ENCODE results near the gene ADPRHL1. TPM values are rescaled to one million over a fixed set of nuclear protein-coding genes. Genes with fewer than 3 reads are reported as not detected.
"Not testable (repeated sequence)": the region's sequence is repeated elsewhere in the genome, so short reads cannot be mapped to it uniquely, and the experiment has no call there.

ADPRHL1 gene
- total RNA-seq, 2 experiments from 2014 or later = 0.42 to 0.47 TPM

- CTCF ChIA-PET = no interaction called here
- Mint-ChIP-seq H3K4me3 (no peak overlapping the region), H3K36me3 (ENCODE audit: low read depth) (no peaks in the 10 kb centered on the region), H3K9me3 (no peaks in the 10 kb centered on the region), H3K27ac (no peak overlapping the region), H3K27me3 (no peaks in the 10 kb centered on the region), H3K4me1 (ENCODE audit: low read depth) (no peaks in the 10 kb centered on the region)
- H3K27ac ChIP-seq (ENCODE audit: low read depth in 1 of 2, low read length in 2 of 2) = no peak overlapping the region
- TF ChIP-seq, protein P1, sequence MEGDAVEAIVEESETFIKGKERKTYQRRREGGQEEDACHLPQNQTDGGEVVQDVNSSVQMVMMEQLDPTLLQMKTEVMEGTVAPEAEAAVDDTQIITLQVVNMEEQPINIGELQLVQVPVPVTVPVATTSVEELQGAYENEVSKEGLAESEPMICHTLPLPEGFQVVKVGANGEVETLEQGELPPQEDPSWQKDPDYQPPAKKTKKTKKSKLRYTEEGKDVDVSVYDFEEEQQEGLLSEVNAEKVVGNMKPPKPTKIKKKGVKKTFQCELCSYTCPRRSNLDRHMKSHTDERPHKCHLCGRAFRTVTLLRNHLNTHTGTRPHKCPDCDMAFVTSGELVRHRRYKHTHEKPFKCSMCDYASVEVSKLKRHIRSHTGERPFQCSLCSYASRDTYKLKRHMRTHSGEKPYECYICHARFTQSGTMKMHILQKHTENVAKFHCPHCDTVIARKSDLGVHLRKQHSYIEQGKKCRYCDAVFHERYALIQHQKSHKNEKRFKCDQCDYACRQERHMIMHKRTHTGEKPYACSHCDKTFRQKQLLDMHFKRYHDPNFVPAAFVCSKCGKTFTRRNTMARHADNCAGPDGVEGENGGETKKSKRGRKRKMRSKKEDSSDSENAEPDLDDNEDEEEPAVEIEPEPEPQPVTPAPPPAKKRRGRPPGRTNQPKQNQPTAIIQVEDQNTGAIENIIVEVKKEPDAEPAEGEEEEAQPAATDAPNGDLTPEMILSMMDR (IDR thresholded peaks at IDR 0.05) = no peak
- peaks cover 0 to 4% of the 10 kb centered on the region in 2 experiments for H3K27me3 ChIP-seq (ENCODE audit: control insufficient read depth in 1 of 2, insufficient read depth in 2 of 2, low read length in 2 of 2)
- intact Hi-C loops (cut with DNase I, micrococcal nuclease) = no loop called here
- DNase-seq = no peak
- no peak for ATAC-seq (ENCODE audit: poor library complexity)
- H3K4me1 ChIP-seq (ENCODE audit: insufficient read depth, low read length) = no peaks in the 10 kb centered on the region
- peaks cover 0 to 7% of the 10 kb centered on the region in 2 experiments for H3K9me3 ChIP-seq (ENCODE audit: control insufficient read depth in 1 of 2, insufficient read depth in 1 of 2, low read length in 2 of 2)
- H3K4me3 ChIP-seq (ENCODE audit: low read length) = no peak overlapping the region
- H3K36me3 ChIP-seq (ENCODE audit: insufficient read depth, low read length) = no peaks in the 10 kb centered on the region
- POLR2A ChIA-PET = no interaction called here
These were observed 82.2 kb downstream of the ADPRHL1 start for GRCh38 chr13:113371061-113371460.

- Histone ChIP-seq H3K27ac (ENCODE audit: low read depth in 1 of 2, low read length in 2 of 2) (no peak overlapping the region), H3K4me1 (ENCODE audit: insufficient read depth, low read length) (peaks cover 3% of the 10 kb centered on the region), H3K4me3 (ENCODE audit: low read length) (no peak overlapping the region), H3K27me3 (ENCODE audit: control insufficient read depth in 1 of 2, insufficient read depth in 2 of 2, low read length in 2 of 2) (peaks cover 9 to 10% of the 10 kb centered on the region in 2 experiments), H3K36me3 (ENCODE audit: insufficient read depth, low read length) (no peaks in the 10 kb centered on the region), H3K9me3 (ENCODE audit: control insufficient read depth in 1 of 2, insufficient read depth in 1 of 2, low read length in 2 of 2) (peaks cover 0 to 10% of the 10 kb centered on the region in 2 experiments)
- TF ChIP-seq, protein P1 (IDR thresholded peaks at IDR 0.05) = no peak
- no peaks in the 10 kb centered on the region for H3K9me3 Mint-ChIP-seq
- no peaks in the 10 kb centered on the region for H3K36me3 Mint-ChIP-seq (ENCODE audit: low read depth)
- H3K4me3 Mint-ChIP-seq = no peak overlapping the region
- ChIA-PET POLR2A (no interaction called here), CTCF (no interaction called here)
- intact Hi-C loops (cut with DNase I, micrococcal nuclease) = no loop called here
- no peaks in the 10 kb centered on the region for H3K4me1 Mint-ChIP-seq (ENCODE audit: low read depth)
- no peak for DNase-seq
- no peak for ATAC-seq (ENCODE audit: poor library complexity)
- H3K27ac Mint-ChIP-seq = no peak overlapping the region
- peaks cover 8% of the 10 kb centered on the region for H3K27me3 Mint-ChIP-seq
These were observed 83.4 kb downstream of the ADPRHL1 start for GRCh38 chr13:113369881-113370280.

DNA sequence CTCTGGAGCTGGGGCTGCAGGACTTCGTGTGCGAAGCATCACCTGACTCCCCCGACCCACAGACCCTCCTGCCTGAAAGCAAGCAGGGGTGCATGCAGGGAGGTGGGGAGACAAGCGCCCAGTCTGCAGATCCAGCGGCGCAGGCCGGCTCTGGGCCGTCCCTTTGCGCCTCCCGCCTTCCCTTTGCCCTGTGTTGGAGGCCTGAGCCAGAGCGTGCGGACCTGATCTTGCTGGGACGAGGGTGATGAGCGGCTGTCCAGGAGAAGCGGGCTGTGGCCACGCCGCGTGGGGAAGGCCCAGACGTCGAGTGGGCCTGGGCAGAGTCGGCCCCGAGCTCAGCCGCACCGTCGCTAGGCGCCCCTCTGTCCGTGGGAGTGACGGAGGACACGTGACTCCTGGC, 84.1 kb downstream of the ADPRHL1 start:
- ChIA-PET POLR2A (no interaction called here), CTCF (no interaction called here)
- Mint-ChIP-seq H3K9me3 (no peaks in the 10 kb centered on the region), H3K4me3 (no peak overlapping the region), H3K27me3 (peaks cover 8% of the 10 kb centered on the region), H3K27ac (no peak overlapping the region), H3K36me3 (ENCODE audit: low read depth) (no peaks in the 10 kb centered on the region), H3K4me1 (ENCODE audit: low read depth) (no peaks in the 10 kb centered on the region)
- peaks cover 0 to 16% of the 10 kb centered on the region in 2 experiments for H3K9me3 ChIP-seq (ENCODE audit: control insufficient read depth in 1 of 2, insufficient read depth in 1 of 2, low read length in 2 of 2)
- no peaks in the 10 kb centered on the region for H3K36me3 ChIP-seq (ENCODE audit: insufficient read depth, low read length)
- TF ChIP-seq, protein P1 (IDR thresholded peaks at IDR 0.05) = no peak
- no peak overlapping the region for H3K4me3 ChIP-seq (ENCODE audit: low read length)
- H3K27ac ChIP-seq (ENCODE audit: low read depth in 1 of 2, low read length in 2 of 2) = no peak overlapping the region
- DNase-seq (no peak), ATAC-seq (ENCODE audit: poor library complexity) (no peak)
- peaks cover 9% of the 10 kb centered on the region for H3K4me1 ChIP-seq (ENCODE audit: insufficient read depth, low read length)
- peaks cover 14 to 15% of the 10 kb centered on the region in 2 experiments for H3K27me3 ChIP-seq (ENCODE audit: control insufficient read depth in 1 of 2, insufficient read depth in 2 of 2, low read length in 2 of 2)
- intact Hi-C loops (cut with DNase I, micrococcal nuclease) = no loop called here

- H3K9me3 Mint-ChIP-seq; DNase-seq; intact Hi-C loops (cut with DNase I, micrococcal nuclease); POLR2A ChIA-PET; H3K36me3 ChIP-seq (ENCODE audit: insufficient read depth, low read length); CTCF ChIA-PET; H3K27me3 Mint-ChIP-seq; H3K4me3 Mint-ChIP-seq; H3K27ac Mint-ChIP-seq; H3K4me1 Mint-ChIP-seq (ENCODE audit: low read depth); ATAC-seq (ENCODE audit: poor library complexity); H3K27ac ChIP-seq (ENCODE audit: low read depth in 1 of 2, low read length in 2 of 2); H3K4me3 ChIP-seq (ENCODE audit: low read length); H3K36me3 Mint-ChIP-seq (ENCODE audit: low read depth): not testable (repeated sequence)
- Histone ChIP-seq H3K4me1 (ENCODE audit: insufficient read depth, low read length) (peaks cover 13% of the 10 kb centered on the region), H3K27me3 (ENCODE audit: control insufficient read depth in 1 of 2, insufficient read depth in 2 of 2, low read length in 2 of 2) (peaks cover 14 to 20% of the 10 kb centered on the region in 2 experiments), H3K9me3 (ENCODE audit: control insufficient read depth in 1 of 2, insufficient read depth in 1 of 2, low read length in 2 of 2) (peaks cover 0 to 20% of the 10 kb centered on the region in 2 experiments)
These were observed 84.9 kb downstream of the ADPRHL1 start for GRCh38 chr13:113368353-113368752.

Measured in CD4-positive, alpha-beta T cell (primary cell).